SIG-M5 treated with dmso at 0.1 percent for 504 hours (cell line): ENCODE data around the gene CCDC88A.
"Not testable (repeated sequence)": the region's sequence is repeated elsewhere in the genome, so short reads cannot be mapped to it uniquely, and the experiment has no call there.

Experiments
- DNase-seq: peaks from one replicate; lab custom pipeline; 2025; ENCODE audit not compliant: unreplicated experiment; lab: John Stamatoyannopoulos, UW

Gene CCDC88A

GRCh38 chr2:55314985-55315384 lies 104.7 kb downstream of the CCDC88A start:
- DNase-seq, result no peak

- DNase-seq, result peak; percentile 93
Measured at GRCh38 chr2:55311444-55311870, 108.2 kb downstream of the CCDC88A start.

GRCh38 chr2:55309446-55309845 lies 110.2 kb downstream of the CCDC88A start:
- no peak for DNase-seq

GRCh38 chr2:55302241-55302640 lies 117.4 kb downstream of the CCDC88A start:
- no peak for DNase-seq

GRCh38 chr2:55301277-55301676 lies 118.4 kb downstream of the CCDC88A start:
- DNase-seq, result no peak

- DNase-seq, result no peak
Measured at GRCh38 chr2:55296393-55296792, 123.3 kb downstream of the CCDC88A start.

- no peak for DNase-seq
Measured at GRCh38 chr2:55283083-55283482, 136.6 kb downstream of the CCDC88A start.

GRCh38 chr2:55282110-55282917 lies 137.3 kb downstream of the CCDC88A start:
- DNase-seq, result peak; percentile 91

- not testable (repeated sequence) for DNase-seq
Measured at GRCh38 chr2:55280851-55281546, 138.7 kb downstream of the CCDC88A start.

- DNase-seq, result not testable (repeated sequence)
Measured at GRCh38 chr2:55279859-55280424, 139.7 kb downstream of the CCDC88A start.

GRCh38 chr2:55279214-55279835 lies 140.3 kb downstream of the CCDC88A start:
- not testable (repeated sequence) for DNase-seq

- no peak for DNase-seq
Measured at GRCh38 chr2:55277310-55277709, 142.3 kb downstream of the CCDC88A start.

- DNase-seq, result not testable (repeated sequence)
Measured at GRCh38 chr2:55274346-55274745, 145.3 kb downstream of the CCDC88A start.

- no peak for DNase-seq
Measured at GRCh38 chr2:55269645-55269990, 150.0 kb downstream of the CCDC88A start.

GRCh38 chr2:55268907-55269644 lies 150.6 kb downstream of the CCDC88A start, which contains the start of gene MTIF2:
MTIF2 (minus strand) TSS chr2:55269231; CDS start chr2:55263858, 5,373 bp downstream.
- DNase-seq, result peak; percentile 95

GRCh38 chr2:55268288-55268906 lies 151.3 kb downstream of the CCDC88A start:
- no peak for DNase-seq

- not testable (repeated sequence) for DNase-seq
Measured at GRCh38 chr2:55259586-55259985, 160.1 kb downstream of the CCDC88A start.

- DNase-seq, result no peak
Measured at GRCh38 chr2:55252832-55253231, 166.8 kb downstream of the CCDC88A start.

- no peak for DNase-seq
Measured at GRCh38 chr2:55247025-55247424, 172.6 kb downstream of the CCDC88A start.

GRCh38 chr2:55245411-55245810 lies 174.2 kb downstream of the CCDC88A start:
- DNase-seq, result no peak
